Measurements from ENCODE around the gene RFTN1.

GRCh38 chr3:16280671-16281070 is 232.8 kb downstream of the RFTN1 start:
- no peak for TF ChIP-seq CTCF (conservative IDR thresholded peaks at IDR 0.05 in 1 of 2, IDR thresholded peaks at IDR 0.05 in 1 of 2; ENCODE audit: low read depth in 1 of 2, low read length in 2 of 2)
- TF ChIP-seq EZH2 (IDR thresholded peaks at IDR 0.05; ENCODE audit: low read length, missing control alignments): no peak
